C4-2B (cell line): Measurements from ENCODE around the gene GALNT14.

Experiments
- CTCF ChIP-seq: fragments of 450-650 bp; conservative IDR thresholded peaks from 2 replicates; pipeline ENCODE4 v1.5.1; 2017; ENCODE audit warnings: mild to moderate bottlenecking
- ZFX ChIP-seq: fragments of 450-650 bp; IDR thresholded peaks from 2 replicates; pipeline ENCODE4 v1.6.1; 2017

DNA sequence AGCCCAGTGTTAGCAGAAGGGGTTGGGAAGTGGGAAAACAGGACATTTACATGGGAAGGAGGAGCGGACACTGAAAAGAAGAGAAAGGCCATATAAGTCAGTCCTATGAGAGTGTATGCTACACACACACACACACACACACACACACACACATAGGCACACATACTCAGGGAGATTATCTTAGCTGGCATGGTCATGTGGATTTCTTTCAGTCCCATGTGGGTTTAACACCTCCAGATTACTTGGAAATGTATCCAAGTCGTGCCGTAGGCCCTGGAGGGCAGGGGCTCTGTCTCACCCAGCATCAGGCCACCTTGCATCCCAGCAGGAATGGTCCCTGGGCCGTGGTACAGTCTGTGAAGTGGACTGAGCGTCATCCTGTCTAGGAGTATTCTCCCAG, 217.7 kb downstream of the GALNT14 start:
- TF ChIP-seq CTCF (no peak), ZFX (no peak)
